SIG-M5 (cell line): ENCODE results near the gene SRSF3.
"Not testable (repeated sequence)": the region's sequence is repeated elsewhere in the genome, so short reads cannot be mapped to it uniquely, and the experiment has no call there.

Experiments used
- DNase-seq: peaks from one replicate; lab custom pipeline; 2025; lab: John Stamatoyannopoulos, UW

Gene SRSF3

GRCh38 chr6:36576578-36576977 is 17.6 kb upstream of the SRSF3 start:
- DNase-seq: no peak

DNA sequence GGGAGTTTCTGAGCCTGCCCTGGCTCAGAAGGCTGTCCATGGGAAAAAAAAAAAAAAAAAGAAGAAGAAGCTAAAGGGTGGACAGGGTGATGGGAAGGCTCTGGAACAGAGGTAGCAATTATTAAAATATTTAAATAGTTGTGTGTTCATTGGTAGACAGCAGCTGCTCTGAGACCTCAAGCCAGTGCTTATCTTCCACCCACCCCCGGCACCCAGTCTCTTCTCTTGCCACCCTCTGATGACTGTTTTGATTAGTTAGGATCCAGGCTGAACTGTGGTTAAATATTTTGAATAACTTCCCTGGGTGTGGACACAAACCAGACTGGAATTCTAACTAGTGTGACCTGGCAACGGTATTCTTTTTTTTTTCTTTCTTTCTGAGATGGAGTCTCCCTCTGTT is 16.9 kb upstream of the SRSF3 start:
- DNase-seq: no peak

- no peak for DNase-seq
Observed at GRCh38 chr6:36578030-36578429, 16.1 kb upstream of the SRSF3 start.

DNA sequence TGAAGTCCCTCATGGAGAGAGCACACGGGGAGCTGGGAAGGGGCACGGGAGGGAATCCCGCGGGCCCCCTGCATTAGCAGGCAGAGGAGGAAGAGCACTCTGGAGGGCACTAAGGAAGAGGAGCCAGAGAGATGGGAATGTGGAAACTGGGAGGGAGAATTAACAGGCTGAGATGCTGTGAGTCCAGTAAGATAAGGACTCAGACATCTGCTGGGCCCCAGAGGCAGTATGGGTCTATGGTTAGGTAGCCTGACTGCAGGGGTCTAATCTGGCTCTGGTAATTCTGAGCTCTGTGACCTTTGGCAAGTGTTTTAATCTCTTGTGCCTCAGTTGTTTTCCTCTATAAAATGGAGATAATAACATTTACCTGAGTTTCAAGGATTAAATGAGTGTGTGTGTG is 15.7 kb upstream of the SRSF3 start:
- no peak for DNase-seq

- no peak for DNase-seq
Observed at GRCh38 chr6:36580184-36580526, 14.0 kb upstream of the SRSF3 start.

DNA sequence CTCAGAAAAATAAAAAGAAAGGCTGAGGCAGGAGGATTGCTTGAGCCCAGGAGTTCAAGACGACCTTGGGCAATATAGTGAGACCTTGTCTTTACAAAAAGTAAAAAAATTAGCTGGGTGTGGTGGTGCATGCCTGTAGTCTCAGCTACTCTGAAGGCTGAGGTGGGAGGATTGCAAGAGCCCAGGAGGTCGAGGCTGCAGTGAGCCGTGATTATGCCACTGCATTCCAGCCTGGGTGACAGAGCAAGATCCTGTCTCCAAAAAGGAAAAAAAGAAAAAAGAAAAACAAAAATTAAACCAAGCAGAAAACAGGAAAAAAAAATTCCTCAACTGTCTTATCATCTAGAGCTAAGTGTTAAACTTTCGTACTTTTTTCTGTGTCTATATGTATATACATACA is 12.4 kb upstream of the SRSF3 start:
- no peak for DNase-seq

DNA sequence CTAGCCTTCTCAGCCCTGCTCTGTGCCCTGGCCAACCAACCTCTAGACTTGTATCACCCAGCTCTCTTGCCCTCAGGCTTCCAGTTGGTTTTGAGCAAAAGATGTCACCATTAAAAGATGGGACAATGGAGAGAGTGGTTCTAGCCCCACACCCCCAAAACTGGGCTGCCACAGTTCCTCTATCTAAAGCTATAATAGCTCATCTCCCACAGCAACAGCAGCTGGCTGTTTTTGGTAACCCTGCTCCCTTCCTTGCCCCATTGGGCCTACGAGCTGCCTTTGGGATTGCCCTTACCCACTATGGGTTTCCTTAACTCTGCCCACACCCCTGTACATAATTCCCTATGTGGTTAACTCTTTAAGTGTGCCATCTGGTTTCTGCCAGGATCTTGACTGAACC is 7.6 kb upstream of the SRSF3 start:
- no peak for DNase-seq

- not testable (repeated sequence) for DNase-seq
Observed at GRCh38 chr6:36589025-36589400, 5.1 kb upstream of the SRSF3 start.

DNA sequence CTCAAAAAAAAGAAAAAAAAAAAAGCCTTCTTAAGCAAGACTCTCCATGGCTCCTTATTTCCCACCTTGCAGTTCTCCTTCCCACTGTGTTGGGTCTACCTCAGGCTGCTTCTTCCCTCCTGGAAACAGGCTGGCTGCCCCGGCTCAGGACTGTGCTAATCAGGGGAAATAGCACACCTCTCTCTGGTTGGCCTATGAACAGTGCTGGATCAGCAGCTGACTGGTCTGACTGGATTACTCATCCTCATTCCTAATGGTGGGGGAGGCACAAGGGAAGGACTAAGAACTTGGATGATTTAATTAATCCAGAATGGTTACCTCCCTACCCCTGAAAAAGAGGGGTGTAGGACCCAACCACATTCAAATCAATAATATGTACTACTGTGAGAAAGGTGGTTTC is 3.9 kb upstream of the SRSF3 start:
- no peak for DNase-seq

- no peak for DNase-seq
Observed at GRCh38 chr6:36592221-36592655, 1.9 kb upstream of the SRSF3 start.

GRCh38 chr6:36593569-36594028 is 563 bp upstream of the SRSF3 start:
- no peak for DNase-seq

GRCh38 chr6:36594816-36595643 is 868 bp downstream of the SRSF3 start:
- no peak for DNase-seq

GRCh38 chr6:36596356-36596755 is 2.2 kb downstream of the SRSF3 start:
- no peak for DNase-seq

GRCh38 chr6:36597775-36598174 is 3.6 kb downstream of the SRSF3 start:
- DNase-seq: no peak

DNA sequence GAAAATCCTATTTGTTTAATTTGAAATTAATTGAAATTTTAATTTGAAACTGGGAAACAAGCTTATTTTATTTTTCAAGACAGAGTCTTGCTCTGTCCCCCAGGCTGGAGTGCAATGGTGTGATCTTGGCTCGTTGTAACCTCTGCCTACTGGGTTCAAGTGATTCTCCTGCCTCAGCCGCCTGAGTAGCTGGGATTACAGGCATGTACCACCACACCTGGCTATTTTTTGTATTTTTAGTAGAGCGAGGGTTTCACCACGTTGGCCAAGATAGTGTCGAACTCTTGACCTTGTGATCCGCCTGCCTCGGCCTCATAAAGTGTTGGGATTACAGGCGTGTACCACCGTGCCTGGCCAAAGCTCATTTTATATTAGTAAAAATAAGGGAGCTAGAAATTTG is 4.2 kb downstream of the SRSF3 start:
- DNase-seq: no peak

DNA sequence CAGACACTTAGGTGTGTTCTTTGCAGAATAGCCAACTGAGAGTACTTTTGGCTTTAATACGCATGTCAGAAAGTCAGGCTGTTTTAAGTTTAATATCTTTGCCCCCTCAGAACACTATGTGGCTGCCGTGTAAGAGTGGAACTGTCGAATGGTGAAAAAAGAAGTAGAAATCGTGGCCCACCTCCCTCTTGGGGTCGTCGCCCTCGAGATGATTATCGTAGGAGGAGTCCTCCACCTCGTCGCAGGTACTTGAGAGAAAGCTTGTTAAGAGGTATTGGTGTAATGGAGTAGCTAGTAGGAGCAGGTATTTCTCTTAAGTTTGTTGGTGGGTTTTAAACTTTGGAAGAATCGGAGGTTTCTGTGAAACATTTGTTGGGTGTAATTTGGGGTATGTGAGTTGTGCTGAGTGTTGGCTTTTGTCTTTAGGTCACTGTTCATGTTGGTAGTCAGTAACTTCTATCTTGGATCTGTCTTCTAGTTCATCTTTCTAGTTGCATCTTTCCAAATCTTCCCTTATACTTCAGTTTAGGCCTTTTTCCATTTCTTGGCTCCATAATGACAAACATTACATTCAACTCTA is 4.7 kb downstream of the SRSF3 start:
- no peak for DNase-seq

GRCh38 chr6:36599791-36600209 is 5.6 kb downstream of the SRSF3 start:
- DNase-seq: no peak

DNA sequence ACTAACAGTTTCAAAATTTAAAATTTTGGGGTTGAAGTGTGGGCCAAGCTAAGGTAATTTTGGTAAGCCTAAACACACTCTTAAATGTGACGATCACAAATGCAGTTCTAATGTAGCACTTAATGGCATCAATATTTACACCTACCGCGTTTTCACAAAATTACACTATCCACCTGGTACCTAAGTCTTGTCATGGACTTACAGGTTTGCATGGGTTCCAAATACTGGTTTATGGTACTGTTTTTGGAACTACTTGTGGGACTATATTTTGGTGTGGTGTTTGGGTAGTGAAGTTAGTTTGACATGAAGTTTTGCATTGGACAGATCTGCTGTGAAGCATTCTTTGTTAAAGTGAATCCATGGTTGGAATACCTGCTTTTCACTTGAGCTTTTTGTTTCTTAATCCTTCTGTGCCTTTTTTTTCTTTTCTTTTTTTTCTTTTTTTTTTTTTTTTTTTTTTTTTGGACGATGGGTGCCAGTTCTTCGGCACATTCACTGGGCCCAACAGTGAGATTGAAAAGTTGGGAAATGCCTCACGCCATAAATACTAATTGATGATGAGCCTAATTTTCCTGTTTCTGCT is 6.5 kb downstream of the SRSF3 start:
- no peak for DNase-seq

GRCh38 chr6:36601818-36602217 is 7.7 kb downstream of the SRSF3 start:
- not testable (repeated sequence) for DNase-seq

DNA sequence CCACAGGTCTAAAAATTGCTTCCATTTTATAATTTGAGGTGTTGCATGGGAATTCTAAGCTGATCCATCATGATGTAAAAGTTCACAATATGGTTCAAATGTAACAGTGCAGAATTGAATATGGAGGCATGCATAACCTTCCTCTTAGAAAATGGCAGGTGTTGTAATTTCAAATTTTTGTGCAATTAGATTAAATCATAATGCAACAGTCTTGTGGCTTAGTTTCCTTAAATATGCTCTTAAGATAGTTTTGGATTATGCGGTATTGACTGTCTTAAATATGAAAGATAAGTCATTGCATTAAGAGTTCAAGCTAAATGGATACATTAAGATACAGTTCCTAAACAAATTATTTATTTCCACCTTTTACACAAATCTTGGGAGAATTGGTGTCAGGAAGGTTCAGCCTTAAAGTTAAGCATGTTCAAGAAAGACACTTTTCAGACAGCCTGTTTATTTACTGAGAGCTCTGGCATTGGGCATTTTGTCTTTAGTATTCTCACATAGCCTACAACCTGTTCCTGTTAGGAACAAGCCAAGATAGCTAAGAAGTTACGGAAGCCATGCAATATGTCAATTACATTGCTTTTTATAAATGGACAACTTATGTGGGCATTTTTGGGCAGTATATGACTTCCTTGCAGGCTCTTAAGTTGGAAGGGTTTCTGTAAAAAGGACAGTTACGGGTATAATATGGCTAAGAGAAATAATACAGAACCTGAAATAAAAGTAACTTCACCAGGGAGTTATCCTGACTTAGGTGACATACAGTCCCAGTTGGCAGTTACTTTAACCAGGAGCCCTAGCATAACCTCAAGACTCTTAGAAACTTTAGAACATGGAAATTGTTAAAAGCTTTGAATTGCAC is 9.3 kb downstream of the SRSF3 start:
- DNase-seq: no peak

DNA sequence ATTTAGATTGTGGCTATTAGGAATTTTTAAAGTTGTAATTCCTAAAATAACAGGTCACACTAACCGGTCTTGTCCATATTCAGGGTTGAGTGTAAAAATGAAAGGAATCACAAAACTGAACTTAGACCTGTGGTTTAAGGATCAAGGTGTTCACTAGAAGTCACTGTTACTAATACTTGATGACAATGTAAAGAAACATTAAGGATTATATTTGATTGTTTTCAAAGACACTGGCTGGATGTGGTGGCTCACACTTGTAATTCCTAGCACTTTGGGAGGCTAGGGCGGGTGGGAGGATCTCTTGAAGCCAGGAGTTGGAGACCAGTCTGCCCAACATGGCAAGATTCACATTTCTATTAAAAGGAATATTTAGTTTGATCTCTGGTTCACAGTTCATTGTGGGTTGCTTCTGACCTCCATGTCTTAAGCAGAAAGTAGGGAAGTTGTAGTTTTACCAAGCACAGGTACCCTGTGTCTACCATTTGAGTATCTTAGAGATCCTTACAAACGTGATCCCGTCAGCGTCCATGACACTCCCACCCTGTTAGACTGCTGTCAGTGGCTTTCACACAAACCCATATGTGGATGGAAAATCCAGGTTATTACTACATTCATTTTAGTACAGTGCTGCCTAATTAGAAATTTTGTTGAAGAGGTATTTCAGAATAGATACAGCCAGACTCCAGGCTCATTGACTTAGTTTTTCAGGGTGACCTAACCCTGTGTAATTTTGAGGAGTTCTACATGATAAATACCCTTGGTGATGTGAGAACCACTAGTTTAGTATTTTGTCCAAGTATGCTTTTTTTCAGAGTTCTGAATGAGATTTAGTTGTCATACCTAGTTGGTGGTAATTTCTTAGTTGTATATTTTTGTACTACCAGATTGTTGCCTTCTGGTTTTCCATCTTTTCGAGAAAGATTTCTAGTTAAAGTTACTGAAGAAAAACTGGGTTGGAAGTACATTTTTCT is 10.2 kb downstream of the SRSF3 start:
- no peak for DNase-seq
